Fibroblast of villous mesenchyme (primary cell): ENCODE results near the gene ZNF488. TPM values are rescaled to one million over a fixed set of nuclear protein-coding genes. Genes with fewer than 3 reads are reported as not detected.

Source experiments
- DNase-seq: peaks from one replicate; pipeline ENCODE4 v3.0.0-alpha.2; 2010; ENCODE audit warnings: low read depth
- H3K4me3 ChIP-seq: 2 replicates; pipeline ENCODE4 v1.5.1; 2011; ENCODE audit warnings: low read depth, mild to moderate bottlenecking, low read length
- total RNA-seq: library from RNA; depleted of rRNA; stranded (reverse); fragments of >200 nt; gene quantifications from 2 replicates; pipeline ENCODE4 v1.2.3, GENCODE V29; 2012
- TF ChIP-seq, protein P1 (sequence below): IDR thresholded peaks from 2 replicates; pipeline ENCODE4 v1.5.1; 2012; ENCODE audit warnings: low read depth, mild to moderate bottlenecking, low read length; ENCODE audit not compliant: insufficient read depth

Gene ZNF488
- total RNA-seq, 1 donor: under 0.01 TPM

GRCh38 chr10:47413531-47414226 lies 29.6 kb upstream of the ZNF488 start:
- no peak for DNase-seq
- H3K4me3 ChIP-seq: no peak overlapping the region
- TF ChIP-seq, protein P1, sequence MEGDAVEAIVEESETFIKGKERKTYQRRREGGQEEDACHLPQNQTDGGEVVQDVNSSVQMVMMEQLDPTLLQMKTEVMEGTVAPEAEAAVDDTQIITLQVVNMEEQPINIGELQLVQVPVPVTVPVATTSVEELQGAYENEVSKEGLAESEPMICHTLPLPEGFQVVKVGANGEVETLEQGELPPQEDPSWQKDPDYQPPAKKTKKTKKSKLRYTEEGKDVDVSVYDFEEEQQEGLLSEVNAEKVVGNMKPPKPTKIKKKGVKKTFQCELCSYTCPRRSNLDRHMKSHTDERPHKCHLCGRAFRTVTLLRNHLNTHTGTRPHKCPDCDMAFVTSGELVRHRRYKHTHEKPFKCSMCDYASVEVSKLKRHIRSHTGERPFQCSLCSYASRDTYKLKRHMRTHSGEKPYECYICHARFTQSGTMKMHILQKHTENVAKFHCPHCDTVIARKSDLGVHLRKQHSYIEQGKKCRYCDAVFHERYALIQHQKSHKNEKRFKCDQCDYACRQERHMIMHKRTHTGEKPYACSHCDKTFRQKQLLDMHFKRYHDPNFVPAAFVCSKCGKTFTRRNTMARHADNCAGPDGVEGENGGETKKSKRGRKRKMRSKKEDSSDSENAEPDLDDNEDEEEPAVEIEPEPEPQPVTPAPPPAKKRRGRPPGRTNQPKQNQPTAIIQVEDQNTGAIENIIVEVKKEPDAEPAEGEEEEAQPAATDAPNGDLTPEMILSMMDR: no peak

GRCh38 chr10:47412869-47413268 lies 28.8 kb upstream of the ZNF488 start:
- no peak overlapping the region for H3K4me3 ChIP-seq
- TF ChIP-seq, protein P1: no peak
- DNase-seq: peak; percentile 22

DNA sequence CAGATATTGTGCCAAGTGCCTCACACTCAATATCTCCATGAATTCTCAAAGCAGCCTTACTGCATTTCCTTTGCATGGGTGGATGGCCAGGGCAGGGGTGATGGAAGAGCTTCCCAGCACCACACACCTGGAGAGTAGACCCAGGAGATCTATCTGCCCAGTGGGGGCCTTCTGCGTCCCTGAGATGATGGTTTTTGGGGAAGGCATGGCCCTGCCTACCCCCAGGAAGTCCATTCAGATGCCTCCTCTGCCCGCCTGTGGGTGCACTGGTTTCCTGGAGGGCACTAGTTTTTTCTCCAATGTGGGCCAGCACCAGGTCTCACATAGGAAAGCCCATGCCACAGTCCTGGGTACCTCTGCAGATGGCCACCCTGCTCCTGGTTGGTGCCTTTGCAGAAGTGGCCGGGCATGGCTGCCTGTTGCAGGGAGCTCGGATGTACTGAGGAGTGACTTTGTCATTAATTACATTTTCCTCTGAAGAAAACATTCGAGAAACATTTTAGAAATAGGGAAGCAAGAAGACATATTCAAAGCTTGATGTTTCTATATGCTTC lies 28.2 kb upstream of the ZNF488 start:
- H3K4me3 ChIP-seq: no peak overlapping the region
- DNase-seq: no peak
- TF ChIP-seq, protein P1: no peak

- no peak for DNase-seq
- TF ChIP-seq, protein P1: no peak
These were observed 26.8 kb upstream of the ZNF488 start for GRCh38 chr10:47410862-47411261.

GRCh38 chr10:47410271-47410670 lies 26.2 kb upstream of the ZNF488 start:
- H3K4me3 ChIP-seq: no peak overlapping the region
- TF ChIP-seq, protein P1: no peak
- DNase-seq: peak; percentile 14

More at GRCh38 chr10:47410862-47411261, 26.8 kb upstream of the ZNF488 start:
- no peak overlapping the region for H3K4me3 ChIP-seq

- TF ChIP-seq, protein P1: no peak
- no peak overlapping the region for H3K4me3 ChIP-seq
- DNase-seq: no peak
These were observed 25.8 kb upstream of the ZNF488 start for GRCh38 chr10:47409866-47410256.
